Heart right ventricle (tissue), 16 donors: Measurements from ENCODE around the gene SLC25A46. TPM values are rescaled to one million over a fixed set of nuclear protein-coding genes. Genes with fewer than 3 reads are reported as not detected.

Experiments used
- ATAC-seq, 8 donors: fragments of 200-7000 bp; cut with Tn5 transposase; one replicate each; pipeline ENCODE4 v1.9.1; 2020; ENCODE audit warnings: mild to moderate bottlenecking in 8 of 8, moderate library complexity in 8 of 8, moderate number of reproducible peaks in 1 of 8
- DNase-seq, 2 donors: peaks; one replicate each; pipeline ENCODE4 v3.0.0-alpha.2; 2020
- H3K27ac ChIP-seq, 10 donors: fragments of 200-600 bp; sonication (generic) in 2 of 10; one replicate each; pipeline versions ENCODE4 v1.5.0 to v1.8.0; 2020 to 2022; ENCODE audit warnings: mild to moderate bottlenecking in 3 of 10
- H3K27me3 ChIP-seq, 7 donors: fragments of 200-600 bp; one replicate each; pipeline ENCODE4 v1.8.0; 2021 to 2022; ENCODE audit warnings: mild to moderate bottlenecking in 2 of 7
- H3K36me3 ChIP-seq, 9 donors: fragments of 200-600 bp; sonication (generic) in 1 of 9; one replicate each; pipeline versions ENCODE4 v1.5.0 to v1.8.0; 2020 to 2022; ENCODE audit warnings: mild to moderate bottlenecking in 2 of 9
- H3K4me1 ChIP-seq, 9 donors: fragments of 200-600 bp; sonication (generic) in 1 of 9; one replicate each; pipeline versions ENCODE4 v1.5.0 to v1.8.0; 2020 to 2022; ENCODE audit warnings: mild to moderate bottlenecking in 4 of 9
- H3K4me3 ChIP-seq, 10 donors: fragments of 200-600 bp; sonication (generic) in 2 of 10; one replicate each; pipeline versions ENCODE4 v1.5.0 to v1.8.0; 2020 to 2022; ENCODE audit warnings: mild to moderate bottlenecking in 7 of 10, moderate library complexity in 2 of 10
- H3K9me3 ChIP-seq, 11 donors: fragments of 200-600 bp in 10 of 11; sonication (generic) in 2 of 11; one replicate each; pipeline versions ENCODE4 v1.5.0 to v1.8.0; 2013 to 2022; ENCODE audit warnings: mild to moderate bottlenecking in 2 of 11, control low read depth in 1 of 11, moderate library complexity in 1 of 11
- CTCF ChIP-seq, 9 donors: fragments of 200-600 bp; sonication (generic) in 2 of 9; IDR thresholded peaks; one replicate each; pipeline versions ENCODE4 v1.5.0 to v1.8.0; 2021 to 2022; ENCODE audit warnings: antibody characterized with exemption in 9 of 9, mild to moderate bottlenecking in 5 of 9, moderate library complexity in 1 of 9
- WGBS, 2 donors: extraction: QIAGEN DNeasy Blood & Tissue Kit; methylation state at CpG; one replicate each; pipeline ENCODE4 v1.1.7; 2013; ENCODE audit warnings: inconsistent platforms in 1 of 2; 5-methylcytosine and 5-hydroxymethylcytosine counted together
- intact Hi-C, 10 donors: fragments of 100-400 bp; cut with DNase I; formaldehyde crosslinking; loops; one replicate each; pipeline versions ENCODE4 v1.11.1 to v1.14.2; 2022
- polyA plus RNA-seq, 2 donors: library from polyadenylated mRNA; stranded (reverse); fragments of 200-250 nt; gene quantifications; one replicate each; pipeline ENCODE4 v1.2.3, GENCODE V29; 2013
- total RNA-seq, 10 donors: library from RNA; stranded (reverse); fragmentation: NEBNext Ultra II Directional in 3 of 10; extraction: Animal tissue kit (Norgen Biotek cat#: 25700) in 3 of 10; gene quantifications; one replicate each; pipeline versions ENCODE4 v1.2.1 to v1.2.4, GENCODE V29; 2021 to 2023
- donor health status: Arrhythmogenic right ventricular cardiomyopathy.
- donor health status: ischemic (EF 13 %, LVEDD 7.1; RV severe dilation, severe dysfunction).
- donor health status: healthy with polysubstance abuse.
- donor health status: DM: no; HTN: yes; CAD: no.
- donor health status: DM: no; HTN: no; CAD: no.
- donor health status: ischemic (EF 25% LVEDD 6.9; RV normal size, moderate dysfunction).
- donor health status: ischemic (EF 25% LVEDD 5.7; RV mildly dilated, moderate dysfunction).
- donor health status: healthy.
- donor health status: DM: yes; HTN: yes; CAD: no.
- donor health status: Ischemic cardiomyopathy.
- donor health status: ischemic (EF 35%, LVEDD 5.7; RV mildly dilated, moderate dysfunction).
- donor health status: nonischemic (EF 11% LVEDD 7.7; RV severe dilation, severe dysfunction).
- donor health status: DM: yes; HTN: yes; CAD: no.
- donor health status: PGD.
- donor health status: ischemic (EF 29% LVEDD 5.4; RV normal size, mild dysfunction).
- donor health status: nonischemic (EF 23%, LVEDD 6.1; RV moderate dilation, normal function).

Gene SLC25A46
- total and polyA plus RNA-seq, 12 donors = 10.5 to 69.3 (median 60.0) TPM

GRCh38 chr5:110760158-110760557 lies 21.4 kb downstream of the SLC25A46 start:
- no peak for TF ChIP-seq CTCF (IDR thresholded peaks at IDR 0.05)
- WGBS, 2 donors = 91 to 96% methylated on average over 1 of the region's 1 CpG
- Histone ChIP-seq H3K27ac (no peak overlapping the region), H3K36me3 (peaks cover 0 to 95% (median 32%) of the 10 kb centered on the region in 9 donors), H3K9me3 (no peaks in the 10 kb centered on the region), H3K4me1 (no peaks in the 10 kb centered on the region), H3K4me3 (no peak overlapping the region), H3K27me3 (no peaks in the 10 kb centered on the region)
- ATAC-seq (no peak), DNase-seq (no peak)
- intact Hi-C loops = loop anchor here in 1 of 10 donors (10.0 kb wide), 1 partner anchor 305 kb away; no protein-coding TSS in a partner anchor

GRCh38 chr5:110768138-110768860 lies 29.5 kb downstream of the SLC25A46 start:
- DNase-seq (no peak), ATAC-seq (no peak)
- no peak for TF ChIP-seq CTCF (IDR thresholded peaks at IDR 0.05)
- whole genome bisulfite sequencing, 2 donors = 74 to 78% methylated on average over 4 of the region's 4 CpGs
- Histone ChIP-seq H3K27ac (no peak overlapping the region), H3K9me3 (no peaks in the 10 kb centered on the region), H3K36me3 (peaks cover 0 to 15% (median 0%) of the 10 kb centered on the region in 9 donors), H3K27me3 (no peaks in the 10 kb centered on the region), H3K4me3 (no peak overlapping the region), H3K4me1 (peaks cover 0 to 4% (median 0%) of the 10 kb centered on the region in 9 donors)
- intact Hi-C loops = loop anchor here in 1 of 10 donors (10.0 kb wide), 1 partner anchor 297 kb away; no protein-coding TSS in a partner anchor

DNA sequence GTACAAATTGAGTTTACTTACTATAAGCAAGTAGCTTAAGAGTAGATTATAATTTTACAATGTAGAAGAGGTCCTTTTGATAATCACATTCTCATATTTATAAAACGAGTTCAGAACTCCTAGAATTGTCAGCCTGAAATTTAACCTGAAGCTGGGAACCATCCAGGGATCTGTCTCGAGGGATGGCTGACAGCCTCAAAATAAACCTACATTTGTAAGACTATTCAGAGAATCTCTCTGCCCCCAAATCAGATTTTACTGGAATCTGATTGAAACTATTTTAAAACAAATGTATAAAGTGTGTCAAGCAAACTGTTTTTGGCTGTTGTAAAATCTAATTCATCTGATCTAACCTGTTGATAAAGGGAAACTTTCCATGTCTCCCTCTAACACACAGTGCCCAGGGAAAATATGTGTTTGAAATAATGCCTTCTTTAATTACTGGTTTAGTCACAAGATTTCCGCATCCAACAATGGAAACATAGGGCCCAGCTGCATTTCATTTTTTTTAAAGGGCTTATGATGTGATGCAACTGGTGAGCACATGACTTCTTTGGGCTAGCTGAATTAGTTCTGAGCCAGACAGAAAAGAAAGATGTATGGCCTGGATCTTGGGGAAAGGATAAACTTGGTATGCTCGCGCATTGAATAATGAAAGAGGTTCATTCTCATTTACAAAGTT lies 30.3 kb downstream of the SLC25A46 start:
- intact Hi-C loops = loop anchor here in 1 of 10 donors (10.0 kb wide), 1 partner anchor 296 kb away; no protein-coding TSS in a partner anchor
- no peak overlapping the region for H3K27ac ChIP-seq
- 41 to 63% methylated on average over 5 of the region's 5 CpGs for WGBS, 2 donors
- ATAC-seq (no peak), DNase-seq (no peak)
- H3K9me3 ChIP-seq = no peaks in the 10 kb centered on the region
- peaks cover 0 to 2% (median 0%) of the 10 kb centered on the region in 7 donors for H3K27me3 ChIP-seq
- H3K36me3 ChIP-seq = peaks cover 0 to 6% (median 0%) of the 10 kb centered on the region in 9 donors
- no peak overlapping the region for H3K4me3 ChIP-seq
- TF ChIP-seq CTCF (IDR thresholded peaks at IDR 0.05) = no peak
- peaks cover 0 to 4% (median 0%) of the 10 kb centered on the region in 9 donors for H3K4me1 ChIP-seq

DNA sequence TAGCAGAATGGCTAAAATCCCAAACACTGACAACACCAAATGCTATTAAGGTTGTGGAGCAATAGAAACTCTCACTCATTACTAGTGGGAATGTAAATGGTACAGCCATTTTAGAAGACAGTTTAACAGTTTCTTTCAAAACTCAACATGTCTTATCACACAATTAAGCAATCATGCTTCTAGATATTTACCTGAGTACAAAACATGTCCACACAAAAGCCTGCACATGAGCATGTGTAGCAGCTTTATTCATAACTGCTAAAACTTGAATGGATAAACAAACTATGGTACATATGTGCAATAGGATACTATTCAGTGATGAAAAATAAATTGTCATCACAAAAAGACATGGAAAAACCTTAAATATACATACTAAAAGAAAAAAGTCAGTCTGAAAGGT lies 31.5 kb downstream of the SLC25A46 start:
- TF ChIP-seq CTCF (IDR thresholded peaks at IDR 0.05) = no peak
- ATAC-seq (no peak), DNase-seq (no peak)
- H3K4me1 ChIP-seq = peaks cover 0 to 4% (median 0%) of the 10 kb centered on the region in 9 donors
- H3K36me3 ChIP-seq = no peaks in the 10 kb centered on the region
- intact Hi-C loops = no loop called here
- no peak overlapping the region for H3K4me3 ChIP-seq
- H3K9me3 ChIP-seq = no peaks in the 10 kb centered on the region
- H3K27ac ChIP-seq = no peak overlapping the region
- peaks cover 0 to 5% (median 0%) of the 10 kb centered on the region in 7 donors for H3K27me3 ChIP-seq
